GM23338 (cell line): ENCODE data around the gene RDH5. TPM values are rescaled to one million over a fixed set of nuclear protein-coding genes. Genes with fewer than 3 reads are reported as not detected.
A peak's percentile ranks its signal among the peaks of the same experiment; 100 is the strongest.

Source experiments
- ATAC-seq: fragments of 200-7000 bp; cut with Tn5 transposase; 3 replicates; pipeline ENCODE4 v1.9.1; 2020
- DNase-seq: peaks from one replicate; pipeline ENCODE4 v3.0.0-alpha.2; 2015; ENCODE audit warnings: low spot score
- H2AFZ ChIP-seq: fragments of 200-600 bp; sonication (generic); 2 replicates; pipeline ENCODE4 v1.8.0; 2016; ENCODE audit warnings: antibody characterized with exemption, mild to moderate bottlenecking, moderate library complexity
- H3F3A ChIP-seq: fragments of 200-600 bp; sonication (generic); replicated peaks from 2 replicates; pipeline ENCODE4 v1.8.0; 2017; ENCODE audit warnings: antibody characterized with exemption, mixed run types, low read depth
- H3K27ac ChIP-seq: fragments of 200-600 bp; sonication (generic); 2 replicates; pipeline ENCODE4 v1.6.1; 2016; ENCODE audit warnings: low read depth
- H3K27me3 ChIP-seq: fragments of 200-600 bp; sonication (generic); 2 replicates; pipeline ENCODE4 v1.8.0; 2016; ENCODE audit warnings: mild to moderate bottlenecking, mixed run types, moderate library complexity; ENCODE audit not compliant: insufficient read depth
- H3K36me3 ChIP-seq: fragments of 200-600 bp; sonication (generic); 2 replicates; pipeline ENCODE4 v1.8.0; 2016; ENCODE audit warnings: mild to moderate bottlenecking; ENCODE audit not compliant: insufficient read depth
- H3K4me1 ChIP-seq: fragments of 200-600 bp; sonication (generic); 2 replicates; pipeline ENCODE4 v1.8.0; 2016; ENCODE audit warnings: mild to moderate bottlenecking, moderate library complexity; ENCODE audit not compliant: insufficient read depth
- H3K4me2 ChIP-seq: fragments of 200-600 bp; sonication (generic); 2 replicates; pipeline ENCODE4 v1.7.1; 2017; ENCODE audit warnings: mixed run types
- H3K4me3 ChIP-seq: fragments of 200-600 bp; sonication (generic); 2 replicates; pipeline ENCODE4 v1.6.1; 2016; ENCODE audit warnings: mixed run types
- H3K79me2 ChIP-seq: fragments of 200-600 bp; sonication (generic); replicated peaks from 2 replicates; pipeline ENCODE4 v1.8.0; 2017; ENCODE audit warnings: mild to moderate bottlenecking; ENCODE audit not compliant: insufficient read depth
- H3K9me2 ChIP-seq: fragments of 200-600 bp; sonication (generic); 2 replicates; pipeline ENCODE4 v1.8.0; 2017; ENCODE audit not compliant: insufficient read depth
- H4K20me1 ChIP-seq: fragments of 200-600 bp; sonication (generic); replicated peaks from 2 replicates; pipeline ENCODE4 v1.8.0; 2017; ENCODE audit warnings: mild to moderate bottlenecking; ENCODE audit not compliant: insufficient read depth
- H3K27ac Mint-ChIP-seq: 2 replicates; pipeline ENCODE4 v1.8.0; 2020; ENCODE audit warnings: inconsistent platforms, mild to moderate bottlenecking, moderate library complexity, mixed read lengths
- H3K27me3 Mint-ChIP-seq: 3 replicates; pipeline ENCODE4 v1.8.0; 2022; ENCODE audit warnings: low read depth, mild to moderate bottlenecking, moderate library complexity, mixed read lengths, inconsistent platforms; ENCODE audit not compliant: insufficient read depth, poor library complexity
- H3K36me3 Mint-ChIP-seq: 3 replicates; pipeline ENCODE4 v1.8.0; 2021; ENCODE audit warnings: low read depth, mild to moderate bottlenecking, inconsistent platforms, moderate library complexity, mixed read lengths
- H3K4me1 Mint-ChIP-seq: 3 replicates; pipeline ENCODE4 v1.8.0; 2020; ENCODE audit warnings: mild to moderate bottlenecking, inconsistent platforms, mixed read lengths
- H3K4me3 Mint-ChIP-seq: 3 replicates; pipeline ENCODE4 v1.8.0; 2021; ENCODE audit warnings: moderate library complexity, mild to moderate bottlenecking, inconsistent platforms, mixed read lengths
- H3K9me3 Mint-ChIP-seq: 3 replicates; pipeline ENCODE4 v1.8.0; 2020; ENCODE audit warnings: moderate library complexity, mild to moderate bottlenecking, inconsistent platforms, mixed read lengths
- CREB1 ChIP-seq: fragments of 250-450 bp; sonication (Bioruptor Pico); IDR thresholded peaks from 2 replicates; pipeline ENCODE4 v1.5.0; 2020; ENCODE audit warnings: low read depth, mild to moderate bottlenecking, moderate library complexity
- CTCF ChIP-seq, 2 experiments: fragments of 200-600 bp in 1 of 2; sonication (generic) in 1 of 2; conservative IDR thresholded peaks; 2 replicates each; pipeline versions ENCODE4 v1.5.1 to v1.6.1; 2016 to 2017; ENCODE audit warnings: antibody characterized with exemption in 2 of 2, low read depth in 2 of 2, mild to moderate bottlenecking in 2 of 2, moderate library complexity in 1 of 2
- ETS1 ChIP-seq: IDR thresholded peaks from 2 replicates; pipeline ENCODE4 v1.6.1; 2016; ENCODE audit warnings: antibody characterized with exemption
- EZH2 ChIP-seq: fragments of 200-600 bp; sonication (generic); IDR thresholded peaks from one replicate; pipeline ENCODE4 v1.8.0; 2017; ENCODE audit warnings: antibody characterized with exemption, mild to moderate bottlenecking, low read depth; ENCODE audit not compliant: unreplicated experiment
- EZH2phosphoT487 ChIP-seq: fragments of 200-600 bp; sonication (generic); IDR thresholded peaks from one replicate; pipeline ENCODE4 v1.8.1; 2018; ENCODE audit warnings: antibody characterized with exemption; ENCODE audit not compliant: unreplicated experiment
- JUNB ChIP-seq: IDR thresholded peaks from one replicate; pipeline ENCODE4 v1.6.1; 2016; ENCODE audit warnings: antibody characterized with exemption; ENCODE audit not compliant: unreplicated experiment
- NANOG ChIP-seq: IDR thresholded peaks from 2 replicates; pipeline ENCODE4 v1.6.1; 2016; ENCODE audit warnings: antibody characterized with exemption, borderline replicate concordance
- POLR2AphosphoS5 ChIP-seq: IDR thresholded peaks from 2 replicates; pipeline ENCODE4 v1.6.1; 2016; ENCODE audit warnings: antibody characterized with exemption, low read depth
- REST ChIP-seq: IDR thresholded peaks from one replicate; pipeline ENCODE4 v1.6.1; 2018; ENCODE audit warnings: antibody characterized with exemption; ENCODE audit not compliant: unreplicated experiment
- STAT1 ChIP-seq: IDR thresholded peaks from one replicate; pipeline ENCODE4 v1.6.1; 2016; ENCODE audit warnings: antibody characterized with exemption; ENCODE audit not compliant: unreplicated experiment
- ZNF114 ChIP-seq: fragments of 250-450 bp; sonication (Bioruptor Pico); IDR thresholded peaks from 2 replicates; pipeline ENCODE4 v1.5.0; 2020; ENCODE audit warnings: mild to moderate bottlenecking, moderate library complexity
- ZNF331 ChIP-seq: fragments of 250-450 bp; sonication (Bioruptor Pico); IDR thresholded peaks from 2 replicates; pipeline ENCODE4 v1.5.0; 2020; ENCODE audit warnings: low read depth, mild to moderate bottlenecking, moderate library complexity
- ZNF462 ChIP-seq: fragments of 250-450 bp; sonication (Bioruptor Pico); IDR thresholded peaks from 2 replicates; pipeline ENCODE4 v1.5.0; 2020; ENCODE audit warnings: mild to moderate bottlenecking, moderate library complexity
- polyA plus RNA-seq: library from polyadenylated mRNA; unstranded; fragments of >200 nt; fragmentation: Nextera tagmentation; extraction: Ambion mirVana; gene quantifications from 2 replicates; pipeline ENCODE4 v1.2.1, GENCODE V29; 2016
- total RNA-seq: library from RNA; depleted of rRNA; stranded (reverse); fragments of >200 nt; shearing (Covaris generic); gene quantifications from 2 replicates; pipeline ENCODE4 v1.2.3, GENCODE V29; 2014

The RDH5 gene
- total and polyA plus RNA-seq, 2 experiments from 2014 or later = 3.9 to 7.5 TPM

GRCh38 chr12:55707219-55707671 lies 12.9 kb upstream of the RDH5 start:
- Histone ChIP-seq H2AFZ (peak overlapping the region; percentile 95), H4K20me1 (peaks cover 3% of the 10 kb centered on the region; the same call in 1 of the 2 replicates), H3K27ac (no peak overlapping the region), H3K9me2 (no peaks in the 10 kb centered on the region), H3K4me3 (peak overlapping the region; percentile 97), H3K79me2 (peaks cover 28% of the 10 kb centered on the region), H3K4me2 (peak overlapping the region; percentile 98), H3F3A (peaks cover 7% of the 10 kb centered on the region; the same call in 1 of the 2 replicates), H3K27me3 (peaks cover 14% of the 10 kb centered on the region; the same call in 1 of the 2 replicates), H3K36me3 (no peaks in the 10 kb centered on the region), H3K4me1 (peaks cover 26% of the 10 kb centered on the region)
- Mint-ChIP-seq H3K27me3 (peaks cover 20% of the 10 kb centered on the region), H3K4me3 (peak overlapping the region; percentile 88), H3K27ac (no peak overlapping the region), H3K9me3 (no peaks in the 10 kb centered on the region), H3K4me1 (peaks cover 38% of the 10 kb centered on the region), H3K36me3 (0 out of 3 replicates have a peak, but pooled peaks cover 4% of the 10 kb centered on the region)
- ATAC-seq (peak; percentile 36), DNase-seq (peak; percentile 66)
- TF ChIP-seq JUNB (no peak), REST (no peak), CTCF (conservative IDR thresholded peaks at IDR 0.05; ENCODE audit: low read depth in 2 of 2) (no peak), NANOG (no peak), ETS1 (no peak), ZNF462 (no peak), EZH2 (no peak), CREB1 (CRISPR knock-in tag) (no peak), ZNF331 (CRISPR knock-in tag) (no peak), EZH2phosphoT487 (no peak), STAT1 (no peak), POLR2AphosphoS5 (no peak), ZNF114 (CRISPR knock-in tag) (no peak)
